DMS153 treated with DMSO at 0.1 percent for 48 hours (cell line): ENCODE measurements around the gene TMED8.
"Not testable (repeated sequence)": the region's sequence is repeated elsewhere in the genome, so short reads cannot be mapped to it uniquely, and the experiment has no call there.

ENCODE experiments used
- DNase-seq: peaks from one replicate; lab custom pipeline; 2025; ENCODE audit not compliant: unreplicated experiment; lab: John Stamatoyannopoulos, UW

Gene TMED8

DNA sequence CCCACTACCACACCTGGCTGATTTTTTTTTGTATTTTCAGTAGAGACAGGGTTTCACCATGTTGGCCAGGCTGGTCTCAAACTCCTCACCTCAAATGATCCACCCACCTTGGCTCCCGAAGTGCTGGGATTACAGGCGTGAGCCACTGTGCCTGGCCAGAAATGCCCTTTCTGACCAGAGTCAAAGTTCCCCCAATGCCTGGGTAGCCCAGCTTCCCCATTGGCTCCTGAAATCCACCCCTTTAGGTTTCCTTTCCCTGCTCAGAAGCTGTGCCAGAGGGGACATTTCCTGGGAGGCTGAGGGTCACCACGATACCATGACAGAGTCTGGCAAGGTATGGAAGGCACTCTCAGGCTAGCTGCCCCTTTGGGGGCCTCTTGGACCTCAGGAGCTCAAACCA lies 52.6 kb downstream of the TMED8 start:
- no peak for DNase-seq

- DNase-seq, result no peak
These were observed 53.3 kb downstream of the TMED8 start for GRCh38 chr14:77323571-77323970.

- no peak for DNase-seq
These were observed 53.9 kb downstream of the TMED8 start for GRCh38 chr14:77322951-77323350.

GRCh38 chr14:77322250-77322902 lies 54.5 kb downstream of the TMED8 start:
- DNase-seq, result no peak

DNA sequence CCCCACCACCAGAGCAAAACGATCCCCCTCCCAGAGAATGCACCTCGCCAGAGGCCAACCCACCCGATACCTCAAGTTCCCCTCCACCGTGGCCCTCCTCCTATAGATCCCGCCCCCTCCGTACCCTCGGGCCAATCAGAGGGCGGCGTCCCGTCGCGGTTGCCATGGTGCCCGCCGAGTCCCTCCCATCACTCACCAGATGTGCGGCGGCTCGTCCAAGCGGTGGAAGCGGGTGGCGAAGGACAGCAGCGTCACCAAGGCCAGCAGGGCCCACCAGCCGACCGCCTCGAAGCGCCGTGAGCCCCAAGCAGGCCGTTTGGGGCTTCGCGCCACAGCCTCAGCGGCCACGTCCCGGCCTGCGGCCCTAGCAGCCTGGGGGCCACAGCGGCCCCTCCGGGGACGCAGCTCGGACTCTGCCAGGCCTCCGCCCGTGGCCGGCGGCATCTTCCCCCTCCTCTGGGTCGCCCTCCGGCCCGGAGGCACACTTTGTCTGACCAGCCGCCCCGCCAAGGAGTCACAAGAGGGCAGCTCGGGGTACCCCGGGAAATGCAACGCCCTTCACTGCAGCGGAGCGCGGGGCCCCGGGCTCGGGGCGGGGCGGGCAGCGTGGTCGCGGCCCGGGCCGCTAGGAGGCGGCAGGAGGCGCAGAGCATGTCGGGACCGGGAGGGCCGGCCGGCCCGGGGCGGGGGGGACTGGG lies 56.5 kb downstream of the TMED8 start, which contains the start of gene POMT2:
Gene POMT2, minus strand, starts transcription at position 646 of the 698 bp plus-strand sequence. Its CDS starts 202 bp downstream, at position 444.
- peak; percentile 85 for DNase-seq

DNA sequence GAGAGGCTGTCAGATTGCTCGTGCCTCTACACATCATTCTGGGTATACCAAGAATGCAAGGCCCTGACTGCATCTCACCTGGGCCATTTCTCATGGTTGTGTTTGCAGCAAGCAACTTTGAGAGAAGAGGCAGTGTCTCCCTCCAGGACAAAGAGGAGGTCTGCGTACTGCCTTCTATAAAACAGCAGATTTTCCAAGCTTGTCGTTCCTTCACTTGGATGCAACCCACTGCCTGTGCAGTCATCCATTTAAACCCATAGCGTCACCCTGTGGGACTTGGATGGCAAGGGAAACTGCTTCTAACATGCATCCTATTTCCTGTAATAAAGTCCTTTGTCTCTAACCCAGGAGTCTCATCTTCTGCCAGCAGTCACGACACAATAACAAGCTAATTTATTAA lies 57.5 kb downstream of the TMED8 start:
- no peak for DNase-seq

DNA sequence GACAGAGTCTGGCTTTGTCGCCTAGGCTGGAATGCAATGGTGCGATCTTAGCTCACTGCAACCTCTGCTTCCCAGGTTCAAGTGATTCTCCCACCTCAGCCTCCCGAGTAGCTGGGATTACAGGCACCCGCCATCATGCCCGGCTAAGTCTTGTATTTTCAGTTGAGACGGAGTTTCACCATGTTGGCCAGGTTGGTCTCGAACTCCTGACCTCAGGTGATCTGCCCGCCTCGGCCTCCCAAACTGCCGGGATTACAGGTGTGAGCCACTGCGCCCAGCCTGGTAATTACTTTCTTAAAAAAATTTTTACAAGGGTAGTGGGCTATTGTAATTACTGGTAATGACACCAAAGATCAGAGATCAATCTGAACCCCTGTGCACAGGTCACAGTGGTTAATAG lies 58.1 kb downstream of the TMED8 start:
- DNase-seq, result not testable (repeated sequence)

GRCh38 chr14:77318006-77318553 lies 58.8 kb downstream of the TMED8 start:
- DNase-seq, result no peak

GRCh38 chr14:77316872-77317301 lies 60.0 kb downstream of the TMED8 start:
- DNase-seq, result peak; percentile 22

- no peak for DNase-seq
These were observed 60.7 kb downstream of the TMED8 start for GRCh38 chr14:77316195-77316505.

- no peak for DNase-seq
These were observed 62.1 kb downstream of the TMED8 start for GRCh38 chr14:77314539-77315457.

- no peak for DNase-seq
These were observed 62.9 kb downstream of the TMED8 start for GRCh38 chr14:77314043-77314442.

DNA sequence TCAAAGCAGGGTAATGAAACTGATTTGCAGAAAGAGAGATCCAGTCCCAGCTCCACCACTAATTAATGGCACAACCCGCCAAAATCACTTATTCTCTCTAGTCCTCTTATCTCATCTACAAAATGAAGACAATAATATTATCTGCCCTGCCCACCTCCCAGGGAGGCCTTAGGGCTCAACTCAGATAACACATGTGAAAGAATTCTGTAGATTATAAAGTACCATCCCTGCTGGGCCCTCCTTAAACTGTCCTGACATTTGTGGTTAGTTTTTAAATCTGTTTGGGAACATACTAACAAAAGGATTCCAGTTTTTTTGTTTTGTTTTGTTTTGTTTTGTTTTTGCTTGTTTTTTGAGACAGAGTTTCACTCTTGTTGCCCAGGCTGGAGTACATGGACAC lies 63.5 kb downstream of the TMED8 start:
- no peak for DNase-seq

GRCh38 chr14:77311217-77311616 lies 65.7 kb downstream of the TMED8 start:
- DNase-seq, result no peak

- DNase-seq, result no peak
These were observed 66.9 kb downstream of the TMED8 start for GRCh38 chr14:77310026-77310425.

- no peak for DNase-seq
These were observed 67.8 kb downstream of the TMED8 start for GRCh38 chr14:77309131-77309530.

GRCh38 chr14:77306851-77307496 lies 69.9 kb downstream of the TMED8 start:
- no peak for DNase-seq

- DNase-seq, result no peak
These were observed 70.5 kb downstream of the TMED8 start for GRCh38 chr14:77306416-77306815.

DNA sequence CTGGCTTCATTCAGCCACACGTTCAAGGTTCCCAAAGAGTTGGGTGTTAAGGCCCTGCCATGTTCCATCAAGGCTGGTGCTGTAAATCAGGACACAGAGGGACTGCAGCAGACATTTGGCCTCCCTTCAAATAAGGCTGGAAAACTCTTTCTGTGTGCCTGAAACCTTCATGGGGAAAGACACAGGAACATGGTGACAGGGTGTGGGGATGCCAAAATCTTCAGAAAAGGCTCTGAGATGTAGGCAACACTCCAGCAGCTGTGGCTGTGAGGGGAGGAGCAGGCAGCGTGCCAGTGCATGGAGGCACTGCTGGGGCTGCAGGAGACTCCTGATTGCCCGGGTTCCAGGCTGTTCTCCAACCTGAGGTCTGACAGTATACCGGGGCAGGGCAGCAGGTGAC lies 71.2 kb downstream of the TMED8 start:
- no peak for DNase-seq

DNA sequence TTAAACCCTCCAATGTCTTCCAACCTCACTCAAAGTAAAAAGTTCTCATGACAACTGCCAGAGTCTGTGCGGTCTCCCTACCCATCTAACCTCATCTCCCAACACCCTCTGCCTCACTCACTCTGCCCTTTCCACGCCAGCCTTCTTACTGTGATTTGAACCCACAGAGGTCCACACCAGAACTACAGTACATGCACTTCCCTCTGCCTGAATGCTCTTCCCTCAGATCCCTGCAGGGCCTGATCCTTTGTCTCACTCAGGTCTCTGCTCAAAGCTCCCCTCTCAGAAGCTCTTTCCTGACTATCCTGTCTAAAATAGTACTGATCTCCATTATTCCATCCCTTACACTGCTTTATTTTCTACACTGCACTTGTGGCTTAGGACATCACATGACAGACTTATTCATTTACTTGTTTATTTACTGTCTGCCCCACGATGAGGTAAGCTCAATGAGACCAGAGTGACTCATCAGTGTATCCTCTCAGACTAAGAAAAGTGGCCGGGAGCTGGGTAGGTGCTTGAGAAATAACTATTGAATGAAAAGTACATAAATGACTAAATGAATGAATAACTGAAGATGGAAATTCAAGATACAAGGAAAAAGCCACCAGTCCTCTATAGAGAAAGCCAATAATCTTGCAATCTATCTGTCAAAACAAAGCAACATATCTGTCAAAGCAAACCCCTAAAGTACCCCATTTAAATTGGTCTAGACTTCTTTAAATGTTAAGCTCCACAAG lies 73.3 kb downstream of the TMED8 start:
- DNase-seq, result peak; percentile 78
